ENCODE results near the gene RUNDC1. TPM values are rescaled to one million over a fixed set of nuclear protein-coding genes. Genes with fewer than 3 reads are reported as not detected.

The RUNDC1 gene
- total and polyA plus RNA-seq, 2 of the 8 experiments (the other 6 are each of a cell fraction or from before 2014, with no cell fraction given) = 7.9 to 11.9 TPM

- TF ChIP-seq NRF1 (IDR thresholded peaks at IDR 0.05; ENCODE audit: low read depth, low read length) (no peak), CHD1 (IDR thresholded peaks at IDR 0.05; ENCODE audit: low read depth, low read length) (no peak), EZH2 (IDR thresholded peaks at IDR 0.05; ENCODE audit: low read depth, low read length, severe bottlenecking) (no peak), USF2 (IDR thresholded peaks at IDR 0.05; ENCODE audit: low read length) (no peak), TAF1 (IDR thresholded peaks at IDR 0.05; ENCODE audit: low read depth, low read length) (no peak)
Measured at GRCh38 chr17:42997390-42997983, 17.1 kb downstream of the RUNDC1 start (continued).
